Central memory CD4-positive, alpha-beta T cell (primary cell): ENCODE measurements around the gene VPS18.

ENCODE experiments used
- DNase-seq: peaks from one replicate; pipeline ENCODE4 v3.0.0; 2022

Gene VPS18

DNA sequence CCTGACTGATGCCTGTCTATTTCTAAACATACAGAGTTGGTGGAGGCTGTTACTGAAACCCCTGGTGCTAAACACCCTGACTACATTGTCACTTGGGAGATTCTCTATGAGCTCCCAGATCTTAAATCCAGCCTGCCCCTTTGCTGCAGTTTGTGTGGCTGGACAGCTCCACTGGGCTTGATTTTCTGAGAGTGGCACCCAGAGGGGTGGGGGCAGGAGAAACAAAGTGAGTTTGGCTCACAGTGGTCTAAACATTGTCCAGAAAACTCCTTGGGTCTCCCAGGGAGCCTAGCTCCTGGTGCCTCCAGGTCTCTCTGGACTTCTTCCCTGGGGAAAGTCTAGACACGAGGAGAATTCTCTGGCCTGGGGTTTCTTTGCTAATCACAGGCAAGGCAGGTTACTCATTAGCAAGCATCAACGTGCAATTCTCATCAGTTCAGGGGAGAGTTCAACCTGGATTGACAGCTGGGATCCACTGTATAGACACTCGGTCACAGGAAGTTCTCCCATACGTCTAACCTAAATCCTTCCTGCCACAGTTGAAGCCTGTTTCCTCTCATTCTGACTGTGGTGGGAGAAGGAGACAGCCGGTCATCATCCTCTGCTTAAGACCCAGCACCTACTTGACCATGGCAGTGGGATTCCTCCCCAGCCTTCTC lies 27.8 kb downstream of the VPS18 start:
- DNase-seq, result no peak

DNA sequence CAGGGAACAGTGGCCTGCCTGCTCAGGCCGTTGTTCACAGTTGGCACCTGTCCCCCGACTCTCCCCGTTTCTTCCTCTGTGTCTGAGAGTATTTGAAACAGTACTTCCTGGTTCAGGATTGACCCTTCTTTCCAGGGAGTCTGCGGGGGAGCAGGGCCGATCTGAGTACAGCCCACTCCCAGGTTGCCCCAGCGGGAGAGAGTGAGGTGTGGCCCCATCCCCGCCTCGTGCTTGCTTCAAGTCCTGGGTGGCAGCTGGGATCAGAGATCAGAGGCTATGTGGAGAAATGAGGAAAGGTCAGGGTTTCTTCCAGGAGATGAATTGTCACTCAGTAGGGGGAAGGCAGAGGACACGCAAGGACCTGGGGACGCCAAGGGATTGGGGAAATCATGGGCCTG lies 28.4 kb downstream of the VPS18 start:
- DNase-seq, result no peak

DNA sequence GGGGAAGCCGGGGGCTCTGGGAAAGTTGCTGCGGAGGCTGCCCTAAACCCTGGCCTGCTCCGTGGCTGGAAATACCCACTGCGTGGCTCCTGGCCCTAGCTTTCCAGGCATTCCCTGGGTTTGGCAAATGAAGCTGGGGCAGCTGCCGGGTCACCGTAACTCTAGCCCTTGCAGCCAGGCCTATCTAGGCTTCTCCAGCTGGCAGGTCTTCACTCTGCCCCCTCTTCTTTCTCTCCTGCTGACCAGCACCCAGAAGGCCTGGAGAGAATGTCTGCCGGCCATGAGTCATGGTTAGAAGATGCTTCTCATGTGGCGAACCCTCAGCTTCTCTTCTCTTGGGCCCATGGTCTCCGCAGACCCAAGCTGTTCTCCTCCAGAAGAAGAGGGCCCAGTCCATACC lies 29.3 kb downstream of the VPS18 start:
- DNase-seq, result no peak

DNA sequence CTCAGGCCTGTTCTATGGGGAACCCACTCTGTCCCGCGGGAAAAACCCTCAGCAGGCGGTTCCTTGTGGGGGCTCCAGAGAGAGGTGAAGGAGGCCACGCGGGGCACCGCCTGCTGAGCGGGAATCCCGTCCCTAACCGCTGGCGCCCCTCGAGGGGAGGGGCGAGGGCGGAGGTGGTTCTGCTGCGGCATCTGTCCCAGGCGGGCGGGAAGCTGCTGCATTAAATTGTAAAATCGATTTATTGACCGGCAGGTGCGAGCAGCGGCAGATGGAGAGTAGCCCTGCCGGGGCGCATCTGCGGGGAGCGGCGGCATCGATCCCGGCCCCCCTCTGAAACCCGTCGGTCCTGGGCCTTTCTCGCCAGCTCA lies 31.2 kb downstream of the VPS18 start:
- DNase-seq, result no peak

DNA sequence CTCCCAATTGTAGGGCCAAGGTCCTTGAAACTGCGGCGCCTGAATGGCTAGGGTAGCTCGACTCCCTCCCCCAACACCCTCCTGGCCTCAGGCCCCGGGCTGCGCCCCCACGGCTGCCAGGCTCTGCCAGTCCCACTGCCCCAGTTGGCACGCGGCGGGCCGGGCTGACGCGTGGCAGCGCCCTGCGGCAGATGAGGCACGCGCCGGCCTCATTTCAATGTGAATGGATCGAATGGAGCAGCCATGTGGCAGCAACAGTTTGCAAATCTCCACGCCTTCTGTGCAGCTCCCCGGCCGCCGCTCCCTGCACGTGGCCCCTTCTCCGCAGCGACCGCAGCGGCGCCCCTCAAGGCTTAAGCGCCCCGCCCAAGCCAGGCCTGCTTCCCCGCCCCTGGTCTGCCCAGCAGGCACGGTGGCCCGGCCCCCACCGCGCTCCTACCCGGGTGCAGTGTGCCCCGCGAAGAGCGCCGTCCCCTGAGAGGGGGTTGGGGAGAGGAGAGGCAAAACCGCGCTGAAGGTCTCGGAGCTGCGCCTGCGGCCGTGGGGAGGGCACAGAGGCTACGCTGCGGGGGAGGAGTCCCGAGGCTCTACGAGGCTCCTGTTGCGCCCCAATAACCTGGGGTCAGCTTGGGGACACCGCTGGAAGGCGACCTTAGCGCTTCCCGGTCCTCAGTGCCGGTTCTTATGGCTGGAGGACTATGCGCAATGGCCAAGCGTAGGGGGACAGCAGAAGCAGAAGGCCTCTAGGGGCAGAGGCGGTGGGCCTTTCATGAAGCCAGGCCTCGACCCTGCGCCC lies 31.8 kb downstream of the VPS18 start:
- DNase-seq, result no peak

DNA sequence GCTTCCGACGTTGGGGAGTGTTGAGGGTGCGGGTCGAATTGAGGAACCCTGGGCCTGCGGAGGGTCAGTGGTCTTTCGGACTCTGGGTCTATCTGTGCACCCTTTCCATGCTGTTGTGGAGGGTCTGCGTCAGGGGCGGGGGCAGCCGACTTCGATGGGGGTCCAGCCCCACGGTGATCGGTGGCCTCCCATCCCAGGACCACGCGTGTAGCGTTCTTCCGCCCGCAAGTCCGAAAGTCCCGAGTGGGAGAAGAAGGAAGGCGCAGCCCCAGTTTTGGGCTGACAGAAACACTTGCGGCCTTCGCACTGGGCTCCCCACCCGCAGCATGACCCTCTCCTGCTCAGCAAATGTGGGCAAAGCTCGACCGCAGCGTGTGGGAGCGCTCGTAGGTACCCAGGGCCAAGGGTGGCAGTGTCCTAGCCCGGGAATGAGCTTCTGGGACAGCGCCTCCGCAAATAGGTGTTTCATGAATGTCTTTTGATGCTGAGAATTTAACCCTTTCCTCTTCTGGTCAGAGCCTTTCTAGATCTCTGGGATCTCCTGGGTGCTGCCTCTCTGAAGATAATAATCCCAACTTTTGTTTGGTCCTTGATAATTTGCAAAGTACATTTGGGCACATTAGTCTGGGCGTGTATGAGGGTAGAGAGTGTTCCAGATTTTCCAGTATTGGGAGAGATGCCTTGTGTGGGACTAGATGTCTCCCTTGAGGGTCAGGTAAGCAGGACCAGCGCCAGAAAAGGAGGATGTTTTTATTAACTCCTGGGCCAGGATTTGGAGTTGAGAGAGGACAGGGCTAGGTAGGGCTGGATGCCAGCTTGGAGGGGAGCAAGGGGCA lies 32.6 kb downstream of the VPS18 start:
- no peak for DNase-seq

DNA sequence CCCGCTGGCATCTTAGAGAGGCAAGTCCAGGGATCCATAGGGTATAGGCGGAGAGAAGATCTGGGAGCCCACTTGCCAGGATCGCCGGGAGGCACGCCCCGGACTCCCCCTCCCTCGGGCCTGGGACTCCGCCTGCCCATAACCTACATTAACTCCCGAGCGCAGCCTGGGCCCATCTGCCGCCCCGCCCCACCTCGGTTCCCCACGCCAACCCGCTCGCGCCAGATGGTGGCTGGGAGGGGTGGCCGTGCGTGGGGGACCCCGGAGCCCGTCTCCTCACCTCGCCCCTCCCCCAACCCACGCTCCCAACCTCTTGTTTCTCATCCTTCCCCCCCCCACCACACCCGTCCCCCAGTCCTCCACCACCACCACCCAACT lies 33.2 kb downstream of the VPS18 start:
- DNase-seq, result no peak

DNA sequence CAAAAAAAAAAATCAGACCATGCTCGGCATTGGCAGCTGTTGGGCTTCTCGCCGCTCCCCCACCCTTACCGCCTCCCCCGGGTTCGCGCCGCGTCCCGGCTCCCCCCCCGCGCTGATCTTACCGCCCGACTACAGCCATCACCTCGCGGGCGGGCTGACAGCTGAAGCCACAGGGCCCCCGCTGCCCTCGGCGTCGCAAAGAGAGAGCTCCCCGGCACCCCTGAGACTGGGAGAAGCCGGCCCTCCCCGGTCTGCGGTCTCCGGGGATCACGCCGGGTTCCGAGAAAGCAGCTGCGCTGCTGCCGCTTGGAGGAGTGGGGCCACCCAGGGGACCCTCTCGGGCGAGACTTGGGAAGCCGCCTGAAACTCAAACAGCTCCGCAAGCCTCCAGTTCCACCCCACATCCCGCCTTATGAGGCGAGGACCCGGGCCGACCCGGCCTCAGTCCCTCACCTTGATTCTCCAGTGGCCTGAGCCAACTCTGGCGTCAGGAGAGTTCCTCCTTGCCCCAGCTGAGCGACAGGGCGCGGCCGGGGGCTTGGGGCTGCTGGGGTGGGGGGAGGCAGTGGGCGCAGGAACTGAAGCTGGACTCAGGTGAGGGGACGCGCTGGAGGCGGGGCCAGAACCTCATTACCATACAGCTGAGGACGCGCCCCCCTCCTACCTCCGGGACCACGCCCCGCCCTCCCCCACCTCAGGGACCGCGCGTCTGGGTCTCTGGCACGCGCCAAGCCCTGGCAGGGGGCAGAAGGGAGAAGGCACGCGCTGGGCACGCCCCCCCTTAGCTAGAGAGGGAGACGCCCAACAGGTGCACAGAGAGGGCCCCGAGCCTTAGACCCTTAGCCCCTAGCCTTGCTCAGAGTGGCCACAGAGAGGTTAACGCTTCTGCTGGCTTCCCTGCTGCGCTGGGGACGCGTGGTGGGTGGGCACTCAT lies 33.9 kb downstream of the VPS18 start:
- DNase-seq, result no peak

DNA sequence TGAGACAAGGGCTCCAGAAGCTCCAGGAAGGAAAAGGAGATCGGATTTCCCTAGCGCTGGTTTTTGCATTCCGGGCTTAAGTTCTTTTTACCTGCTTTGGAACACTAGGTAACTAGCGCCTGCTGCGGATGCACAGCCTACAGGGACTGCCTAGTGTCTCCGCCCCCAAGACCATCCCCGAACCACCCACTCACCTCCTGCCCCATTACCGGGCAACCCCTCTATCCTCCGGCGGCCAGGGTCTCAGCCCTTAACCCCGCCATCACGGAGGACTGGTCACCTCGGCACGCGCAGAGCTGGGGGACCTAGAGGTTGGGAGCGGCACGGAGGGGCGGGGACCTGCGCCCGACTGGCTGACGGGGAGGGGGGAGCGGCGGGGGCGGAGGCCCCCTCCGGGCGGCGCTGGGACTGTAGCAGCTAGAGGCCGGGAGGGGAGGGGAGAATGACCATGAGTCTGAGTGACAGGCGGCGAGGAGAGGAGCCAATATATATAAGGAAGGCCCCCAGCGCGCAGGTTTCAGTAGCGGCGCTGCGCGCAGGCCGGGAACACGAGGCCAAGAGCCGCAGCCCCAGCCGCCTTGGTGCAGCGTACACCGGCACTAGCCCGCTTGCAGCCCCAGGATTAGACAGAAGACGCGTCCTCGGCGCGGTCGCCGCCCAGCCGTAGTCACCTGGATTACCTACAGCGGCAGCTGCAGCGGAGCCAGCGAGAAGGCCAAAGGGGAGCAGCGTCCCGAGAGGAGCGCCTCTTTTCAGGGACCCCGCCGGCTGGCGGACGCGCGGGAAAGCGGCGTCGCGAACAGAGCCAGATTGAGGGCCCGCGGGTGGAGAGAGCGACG lies 34.8 kb downstream of the VPS18 start, which contains the start of gene DLL4:
TSS of gene DLL4 (plus strand) at position 520 of the 839 bp plus-strand sequence. CDS start 329 bp downstream, outside the sequence.
- no peak for DNase-seq

DNA sequence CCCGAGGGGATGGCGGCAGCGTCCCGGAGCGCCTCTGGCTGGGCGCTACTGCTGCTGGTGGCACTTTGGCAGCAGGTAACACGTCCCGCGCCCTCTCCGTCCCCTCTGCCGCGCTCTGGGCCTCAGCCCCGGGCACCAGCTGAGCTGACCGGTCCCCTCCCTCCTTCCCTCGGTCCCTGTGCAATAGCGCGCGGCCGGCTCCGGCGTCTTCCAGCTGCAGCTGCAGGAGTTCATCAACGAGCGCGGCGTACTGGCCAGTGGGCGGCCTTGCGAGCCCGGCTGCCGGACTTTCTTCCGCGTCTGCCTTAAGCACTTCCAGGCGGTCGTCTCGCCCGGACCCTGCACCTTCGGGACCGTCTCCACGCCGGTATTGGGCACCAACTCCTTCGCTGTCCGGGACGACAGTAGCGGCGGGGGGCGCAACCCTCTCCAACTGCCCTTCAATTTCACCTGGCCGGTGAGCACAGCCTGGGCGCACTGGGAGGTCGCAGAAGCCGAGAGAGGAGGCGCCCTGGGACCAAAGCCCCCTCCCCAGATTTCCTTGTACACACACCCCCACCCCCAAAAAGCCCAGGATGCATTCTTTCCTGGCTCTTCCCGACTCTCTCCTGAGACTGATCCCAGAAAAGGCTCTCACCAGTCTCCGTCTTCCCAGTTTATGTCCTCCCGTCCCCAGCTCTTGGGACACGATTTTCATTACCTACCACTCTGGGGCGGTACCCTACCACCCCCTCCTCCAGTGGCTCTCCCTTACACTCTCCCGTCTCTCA lies 35.6 kb downstream of the VPS18 start:
- DNase-seq, result no peak

DNA sequence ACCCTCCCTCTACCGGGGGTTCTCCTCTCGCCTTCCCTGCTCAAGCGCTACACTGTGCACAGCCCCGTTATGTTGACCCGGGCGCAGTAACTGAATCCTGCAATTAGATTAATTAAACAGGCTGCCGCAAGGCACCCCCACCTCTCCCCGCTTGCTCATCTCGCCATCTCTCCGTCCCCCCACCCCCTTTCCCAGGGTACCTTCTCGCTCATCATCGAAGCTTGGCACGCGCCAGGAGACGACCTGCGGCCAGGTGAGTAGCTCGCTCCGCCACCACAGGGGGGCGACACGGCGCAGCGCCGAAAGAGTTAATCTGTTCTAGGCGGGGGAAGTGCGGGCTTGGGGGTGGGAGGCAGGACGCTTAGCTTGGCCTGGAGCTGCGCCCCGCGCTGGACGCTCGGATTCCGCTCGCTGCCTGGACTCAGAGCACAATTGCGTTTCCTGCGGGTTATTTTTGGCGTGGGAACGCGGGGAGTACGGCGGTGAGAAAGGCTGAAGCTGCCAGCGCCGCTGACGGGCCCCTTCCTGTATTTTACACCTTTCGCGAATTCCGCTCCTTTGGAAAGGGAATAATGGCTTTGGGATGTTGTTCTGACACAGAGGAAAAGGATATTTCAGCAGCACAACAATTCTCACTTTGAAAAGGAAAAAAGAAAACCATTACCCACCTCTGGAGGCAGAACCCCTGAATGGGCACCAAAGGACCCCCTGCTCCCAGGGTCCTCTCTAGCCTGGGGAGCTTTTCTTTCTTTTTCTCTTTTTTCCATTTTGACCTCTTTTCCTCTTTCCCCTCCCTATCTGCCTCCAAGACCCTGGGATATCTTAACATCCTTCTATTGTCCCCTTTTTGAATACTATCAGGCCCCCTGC lies 36.4 kb downstream of the VPS18 start:
- no peak for DNase-seq

DNA sequence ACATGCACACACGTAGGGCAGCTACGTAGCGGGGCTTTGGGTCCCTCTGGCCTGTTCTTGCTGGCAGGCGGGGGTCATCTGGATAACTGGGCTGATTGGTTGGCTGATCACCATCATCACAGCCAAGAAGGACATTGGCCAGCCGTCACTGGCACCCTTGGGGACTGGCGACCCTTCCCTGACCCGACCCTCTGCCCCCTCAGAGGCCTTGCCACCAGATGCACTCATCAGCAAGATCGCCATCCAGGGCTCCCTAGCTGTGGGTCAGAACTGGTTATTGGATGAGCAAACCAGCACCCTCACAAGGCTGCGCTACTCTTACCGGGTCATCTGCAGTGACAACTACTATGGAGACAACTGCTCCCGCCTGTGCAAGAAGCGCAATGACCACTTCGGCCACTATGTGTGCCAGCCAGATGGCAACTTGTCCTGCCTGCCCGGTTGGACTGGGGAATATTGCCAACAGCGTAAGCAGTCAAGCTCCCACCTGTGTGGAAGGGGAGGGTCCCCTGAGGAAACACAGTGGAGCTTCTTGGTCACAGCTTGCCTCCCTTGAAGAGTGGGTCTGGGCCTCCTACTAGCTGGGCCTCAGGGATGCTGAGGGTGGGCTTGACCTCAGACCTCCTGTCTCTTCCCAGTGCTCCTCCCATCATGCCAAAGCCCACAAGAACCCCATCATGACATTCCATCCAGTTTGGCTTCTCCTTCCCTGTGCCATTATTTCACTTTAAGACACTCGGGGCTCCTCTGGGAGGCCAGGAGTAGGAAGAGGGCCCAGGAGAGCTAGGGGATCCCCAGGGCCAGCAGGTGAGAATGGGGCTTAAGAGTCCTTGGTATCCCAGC lies 37.3 kb downstream of the VPS18 start:
- no peak for DNase-seq

DNA sequence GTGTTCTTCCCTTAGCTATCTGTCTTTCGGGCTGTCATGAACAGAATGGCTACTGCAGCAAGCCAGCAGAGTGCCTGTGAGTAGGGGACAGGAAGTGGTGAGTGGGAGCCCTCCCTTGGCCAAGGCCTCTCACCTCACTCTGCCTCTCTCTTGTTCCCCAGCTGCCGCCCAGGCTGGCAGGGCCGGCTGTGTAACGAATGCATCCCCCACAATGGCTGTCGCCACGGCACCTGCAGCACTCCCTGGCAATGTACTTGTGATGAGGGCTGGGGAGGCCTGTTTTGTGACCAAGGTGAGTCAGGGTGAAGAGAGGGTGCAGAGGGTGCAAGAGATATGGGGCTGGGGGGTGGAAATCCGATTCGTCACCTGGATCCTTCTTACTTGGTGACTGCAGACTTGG lies 37.9 kb downstream of the VPS18 start:
- DNase-seq, result no peak

DNA sequence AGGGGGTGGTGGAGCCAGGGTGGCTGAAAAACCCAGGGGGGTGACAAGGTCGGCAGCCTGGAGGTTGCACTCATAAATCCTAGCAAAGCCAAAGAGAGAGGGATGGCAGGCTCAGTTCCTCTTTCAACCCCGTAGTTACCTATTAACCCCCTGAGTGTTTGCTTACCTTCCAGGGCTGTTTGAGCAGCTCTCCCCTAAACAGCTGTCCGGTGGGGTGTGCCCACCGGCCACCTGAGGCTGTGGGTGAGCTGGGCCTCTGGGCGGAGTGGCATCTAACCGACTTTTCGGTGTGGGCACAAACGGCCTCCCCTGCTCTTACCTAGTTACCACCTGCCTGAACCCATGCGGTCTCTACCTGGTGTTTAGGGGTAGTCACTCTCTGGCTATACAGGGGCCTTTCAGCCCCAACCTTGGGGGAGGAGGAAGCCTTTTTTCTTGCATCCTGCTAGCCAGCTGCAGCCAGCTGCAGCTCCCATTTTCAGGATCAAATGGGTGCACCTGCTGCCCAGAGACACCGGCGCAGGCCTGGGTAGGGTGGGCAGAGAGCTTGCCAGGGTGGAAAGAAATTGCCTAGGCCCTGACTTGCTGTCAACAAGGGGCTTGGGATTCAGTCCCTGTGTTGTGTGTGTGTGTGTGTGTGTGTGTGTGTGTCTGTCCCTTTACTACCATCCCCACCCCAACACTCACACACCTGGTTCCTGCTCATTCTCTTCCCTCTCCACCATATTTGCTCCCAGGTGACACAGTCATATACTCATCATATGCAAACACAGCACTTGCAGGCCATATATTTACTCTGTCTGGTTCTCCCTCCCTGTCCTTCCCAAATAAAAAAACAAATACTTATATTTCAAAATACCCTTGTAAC lies 38.6 kb downstream of the VPS18 start:
- no peak for DNase-seq

DNA sequence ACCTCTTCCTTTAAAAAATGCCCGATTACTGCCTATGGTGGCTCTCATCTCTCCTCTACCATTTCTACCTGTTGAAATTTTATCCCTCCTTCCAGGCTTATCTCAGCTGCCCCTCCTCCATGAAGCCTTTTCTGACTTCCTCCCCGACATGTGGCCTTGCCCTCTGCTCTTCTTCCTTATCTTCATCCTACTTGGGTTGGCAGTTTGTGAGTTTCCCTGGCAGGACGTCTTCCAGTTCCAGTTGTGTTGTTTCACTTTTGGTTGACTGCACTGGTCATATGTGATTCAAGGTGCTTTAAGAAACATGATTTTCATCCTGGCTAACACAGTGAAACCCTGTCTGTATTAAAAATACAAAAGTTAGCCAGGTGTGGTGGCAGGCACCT lies 39.3 kb downstream of the VPS18 start:
- DNase-seq, result no peak

DNA sequence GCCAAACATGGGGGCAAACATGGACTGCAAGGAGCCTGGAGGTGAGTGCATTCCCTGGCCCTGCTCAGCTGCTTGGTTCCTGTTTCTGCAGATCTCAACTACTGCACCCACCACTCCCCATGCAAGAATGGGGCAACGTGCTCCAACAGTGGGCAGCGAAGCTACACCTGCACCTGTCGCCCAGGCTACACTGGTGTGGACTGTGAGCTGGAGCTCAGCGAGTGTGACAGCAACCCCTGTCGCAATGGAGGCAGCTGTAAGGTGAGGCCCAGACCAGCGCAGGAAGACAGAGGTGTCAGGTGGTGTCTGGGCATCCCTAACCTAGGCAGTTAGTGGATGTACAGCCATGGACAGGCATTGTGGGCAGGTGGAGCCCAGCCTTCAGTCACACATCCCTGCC lies 40.2 kb downstream of the VPS18 start:
- no peak for DNase-seq

DNA sequence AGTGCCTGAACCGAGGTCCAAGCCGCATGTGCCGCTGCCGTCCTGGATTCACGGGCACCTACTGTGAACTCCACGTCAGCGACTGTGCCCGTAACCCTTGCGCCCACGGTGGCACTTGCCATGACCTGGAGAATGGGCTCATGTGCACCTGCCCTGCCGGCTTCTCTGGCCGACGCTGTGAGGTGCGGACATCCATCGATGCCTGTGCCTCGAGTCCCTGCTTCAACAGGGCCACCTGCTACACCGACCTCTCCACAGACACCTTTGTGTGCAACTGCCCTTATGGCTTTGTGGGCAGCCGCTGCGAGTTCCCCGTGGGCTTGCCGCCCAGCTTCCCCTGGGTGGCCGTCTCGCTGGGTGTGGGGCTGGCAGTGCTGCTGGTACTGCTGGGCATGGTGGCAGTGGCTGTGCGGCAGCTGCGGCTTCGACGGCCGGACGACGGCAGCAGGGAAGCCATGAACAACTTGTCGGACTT lies 42.0 kb downstream of the VPS18 start:
- no peak for DNase-seq
